A549 (cell line): Measurements from ENCODE around the gene MRPS18A. TPM values are rescaled to one million over a fixed set of nuclear protein-coding genes. Genes with fewer than 3 reads are reported as not detected.

ENCODE experiments used
- ATAC-seq, 2 experiments: fragments of 200-7000 bp in 1 of 2; fragments of >200 bp in 1 of 2; cut with Nextera tagmentation in 1 of 2; cut with Tn5 transposase in 1 of 2; 3 replicates each; pipeline versions ENCODE4 v1.8.0 to v1.9.1; 2018 to 2020; ENCODE audit warnings: mild to moderate bottlenecking in 1 of 2, moderate library complexity in 1 of 2
- CTCF ChIA-PET: fragments of 300-600 bp; sonication (Branson Sonifier 250); formaldehyde crosslinking; extraction: SDS; loops from one replicate; lab custom pipeline; 2021; ENCODE audit warnings: antibody characterized with exemption, inconsistent platforms; lab: Yijun Ruan, JAX
- POLR2A ChIA-PET: fragments of 350-600 bp; formaldehyde crosslinking; extraction: SDS; loops from one replicate; lab custom pipeline; 2021; ENCODE audit warnings: antibody characterized with exemption, inconsistent platforms; lab: Yijun Ruan, JAX
- DNase-seq, 2 experiments: peaks; one replicate each; pipeline versions ENCODE4 v3.0.0 to v3.0.0-alpha.2; 2011 to 2016; ENCODE audit warnings: low read depth in 1 of 2, low spot score in 1 of 2
- FAIRE-seq: peaks from 2 replicates; lab custom pipeline; 2011; peaks lifted over from hg19 to GRCh38; lab: Jason Lieb, UNC
- H3K27ac ChIP-seq, 2 experiments: fragments of >200 bp; sonication (Bioruptor Twin); formaldehyde crosslinking; 3 replicates each; pipeline ENCODE4 v1.5.1; 2016 to 2017
- H3K4me1 ChIP-seq: fragments of >200 bp; sonication (Bioruptor Twin); formaldehyde crosslinking; 3 replicates; pipeline ENCODE4 v1.6.1; 2016
- H3K4me2 ChIP-seq: fragments of >200 bp; sonication (Bioruptor Twin); formaldehyde crosslinking; 3 replicates; pipeline ENCODE4 v1.6.1; 2016
- H3K4me3 ChIP-seq: fragments of >200 bp; sonication (Bioruptor Twin); formaldehyde crosslinking; 3 replicates; pipeline ENCODE4 v1.5.1; 2016
- H3K9me3 ChIP-seq: fragments of >200 bp; sonication (Bioruptor Twin); formaldehyde crosslinking; 3 replicates; pipeline ENCODE4 v1.6.1; 2016
- CBX8 ChIP-seq: fragments of 200-600 bp; sonication (generic); IDR thresholded peaks from 2 replicates; pipeline ENCODE4 v1.6.1; 2016
- CEBPB ChIP-seq, 2 experiments: fragments of >200 bp in 1 of 2; sonication (Bioruptor Twin) in 1 of 2; formaldehyde crosslinking in 1 of 2; IDR thresholded peaks; 2 replicates each; pipeline ENCODE4 v1.6.1; 2012 to 2016
- CHD2 ChIP-seq: fragments of 150-350 bp; IDR thresholded peaks from 2 replicates; pipeline ENCODE4 v1.6.1; 2014; ENCODE audit warnings: low read length; ENCODE audit not compliant: partially characterized antibody
- CTCF ChIP-seq: fragments of >200 bp; sonication (Bioruptor Twin); formaldehyde crosslinking; IDR thresholded peaks from 3 replicates; pipeline ENCODE4 v1.5.1; 2016
- FOSB ChIP-seq: fragments of 250-450 bp; sonication (Bioruptor Pico); IDR thresholded peaks from 2 replicates; pipeline ENCODE4 v1.5.0; 2020; ENCODE audit warnings: mild to moderate bottlenecking, moderate library complexity
- FOSL2 ChIP-seq, 2 experiments: fragments of 450-650 bp in 1 of 2; fragments of >200 bp in 1 of 2; sonication (Bioruptor Twin) in 1 of 2; formaldehyde crosslinking; IDR thresholded peaks; 2 replicates each; pipeline versions ENCODE4 v1.5.0 to v1.6.1; 2016 to 2020; ENCODE audit warnings: mild to moderate bottlenecking in 1 of 2, moderate library complexity in 1 of 2
- FOXS1 ChIP-seq: fragments of 250-450 bp; sonication (Bioruptor Pico); IDR thresholded peaks from 2 replicates; pipeline ENCODE4 v1.5.0; 2020; ENCODE audit warnings: mild to moderate bottlenecking, moderate library complexity
- HEYL ChIP-seq: fragments of 250-450 bp; sonication (Bioruptor Pico); IDR thresholded peaks from 2 replicates; pipeline ENCODE4 v1.8.0; 2021; ENCODE audit warnings: mild to moderate bottlenecking, moderate library complexity
- JUN ChIP-seq, 2 experiments: fragments of >200 bp; sonication (Bioruptor Twin); formaldehyde crosslinking; IDR thresholded peaks; 2 replicates in 1 of 2; 3 replicates in 1 of 2; pipeline ENCODE4 v1.6.1; 2016 to 2017
- KDM1A ChIP-seq: fragments of 200-600 bp; sonication (generic); IDR thresholded peaks from 2 replicates; pipeline ENCODE4 v1.6.1; 2016; ENCODE audit warnings: low read depth, mild to moderate bottlenecking
- MAFK ChIP-seq: fragments of 450-650 bp; IDR thresholded peaks from 2 replicates; pipeline ENCODE4 v1.6.1; 2014; ENCODE audit not compliant: partially characterized antibody
- MAZ ChIP-seq: fragments of 150-350 bp; IDR thresholded peaks from 2 replicates; pipeline ENCODE4 v1.6.1; 2014; ENCODE audit warnings: antibody characterized with exemption, low read depth, low read length, borderline replicate concordance
- NPAS2 ChIP-seq: fragments of 250-450 bp; sonication (Bioruptor Pico); IDR thresholded peaks from 2 replicates; pipeline ENCODE4 v1.8.0; 2022; ENCODE audit warnings: mild to moderate bottlenecking, moderate library complexity, borderline replicate concordance
- REST ChIP-seq: fragments of 200-600 bp; sonication (generic); IDR thresholded peaks from 2 replicates; pipeline ENCODE4 v1.6.1; 2016; ENCODE audit warnings: antibody characterized with exemption, mild to moderate bottlenecking, moderate library complexity
- SMC3 ChIP-seq: fragments of >200 bp; sonication (Bioruptor Twin); formaldehyde crosslinking; IDR thresholded peaks from 3 replicates; pipeline ENCODE4 v1.6.1; 2018; ENCODE audit warnings: inconsistent platforms
- TFCP2L1 ChIP-seq: fragments of 250-450 bp; sonication (Bioruptor Pico); IDR thresholded peaks from 2 replicates; pipeline ENCODE4 v1.5.0; 2021; ENCODE audit warnings: mild to moderate bottlenecking
- TP53 ChIP-seq: fragments of 250-450 bp; sonication (Bioruptor Pico); IDR thresholded peaks from 2 replicates; pipeline ENCODE4 v1.5.0; 2021; ENCODE audit warnings: mild to moderate bottlenecking, moderate library complexity
- ZC3H11A ChIP-seq: fragments of 450-650 bp; IDR thresholded peaks from 2 replicates; pipeline ENCODE4 v1.6.1; 2014; ENCODE audit warnings: antibody characterized with exemption, mild to moderate bottlenecking
- ZFP36 ChIP-seq: fragments of 450-650 bp; IDR thresholded peaks from 2 replicates; pipeline ENCODE4 v1.6.1; 2014; ENCODE audit warnings: borderline replicate concordance; ENCODE audit not compliant: partially characterized antibody
- WGBS: methylation state at CpG from one replicate; pipeline ENCODE4 v1.1.6; 2017; ENCODE audit errors: missing lambda C conversion rate; 5-methylcytosine and 5-hydroxymethylcytosine counted together
- polyA plus RNA-seq, 4 experiments: library from polyadenylated mRNA; depleted of rRNA in 3 of 4; stranded (reverse); fragments of >200 nt; fragmentation: RNase III in 1 of 4; extraction: RNeasy Plus Mini Kit Qiagen cat#74134 plus additional on column Dnase treatment in 1 of 4; gene quantifications; 2 replicates in 3 of 4; 3 replicates in 1 of 4; pipeline ENCODE4 v1.2.3, GENCODE V29; 2011 to 2017
- TF ChIP-seq, protein P1 (sequence below): fragments of >200 bp; sonication (Bioruptor Twin); formaldehyde crosslinking; IDR thresholded peaks from 2 replicates; pipeline ENCODE4 v1.6.1; 2016
- TF ChIP-seq, protein P2 (sequence below): fragments of 150-350 bp; IDR thresholded peaks from 2 replicates; pipeline ENCODE4 v1.6.1; 2014; ENCODE audit warnings: low read depth, mild to moderate bottlenecking, low read length
- TF ChIP-seq, protein P3 (sequence below): IDR thresholded peaks from 2 replicates; pipeline ENCODE4 v1.6.1; 2012; ENCODE audit warnings: low read depth, borderline replicate concordance

The MRPS18A gene
- polyA plus RNA-seq, 2 of the 4 experiments (the other 2 are of a cell fraction): 38.0 to 44.2 TPM

DNA sequence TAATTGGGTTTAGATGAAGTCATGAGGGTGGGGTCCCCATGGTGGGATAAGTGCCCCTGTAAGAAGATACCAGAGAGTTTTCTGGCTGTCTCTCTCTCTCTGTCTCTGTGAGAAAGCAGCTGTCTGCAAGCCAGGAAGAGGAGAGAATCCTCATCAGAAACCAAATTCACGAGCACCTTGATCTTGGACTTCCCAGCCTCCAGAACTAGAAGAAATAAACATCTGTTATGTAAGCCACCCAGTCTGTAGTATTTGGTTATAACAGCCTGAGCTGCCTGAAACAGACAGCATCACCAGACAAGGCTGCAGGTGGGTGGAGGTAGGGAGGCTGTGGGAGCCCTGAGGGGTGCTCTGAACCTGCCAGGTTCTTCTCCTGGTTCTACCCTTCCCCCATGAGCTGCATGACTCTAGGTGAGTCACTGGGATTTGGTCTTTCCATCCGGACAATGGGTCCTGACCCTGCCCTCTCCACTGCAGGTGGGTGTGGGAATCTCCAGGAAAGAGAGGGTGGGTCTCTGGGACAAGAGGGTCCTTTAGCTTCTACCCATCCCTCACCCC is 48.1 kb upstream of the MRPS18A start:
- H3K4me2 ChIP-seq: no peak overlapping the region
- WGBS: 35% methylated on average over 2 of the region's 2 CpGs

DNA sequence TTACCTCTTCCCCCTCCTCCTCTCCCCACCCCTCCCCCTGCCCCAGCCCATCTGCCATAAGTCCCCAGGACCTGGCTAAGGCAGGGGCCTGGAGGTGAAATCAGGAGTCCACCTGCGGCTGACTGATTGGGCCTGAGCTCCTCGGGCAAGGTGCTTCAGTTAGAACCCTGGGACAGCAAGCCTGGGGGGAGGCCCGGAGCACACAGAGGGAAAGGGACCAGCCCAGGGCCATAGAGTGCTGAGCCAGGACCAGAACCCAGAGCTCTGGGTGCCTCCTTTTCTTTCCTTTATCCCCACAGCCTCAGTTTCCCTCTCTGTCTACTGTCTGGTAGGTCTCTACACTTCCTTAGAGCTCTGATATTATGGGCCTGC is 46.7 kb upstream of the MRPS18A start:
- no peak for DNase-seq
- POLR2A ChIA-PET: no interaction called here
- ATAC-seq: no peak
- Histone ChIP-seq H3K4me1 (no peaks in the 10 kb centered on the region), H3K27ac (no peak overlapping the region), H3K4me2 (no peak overlapping the region), H3K4me3 (no peak overlapping the region), H3K9me3 (peaks cover 19% of the 10 kb centered on the region; the same call in 2 of the 3 replicates)
- 86% methylated on average over 1 of the region's 3 CpGs for WGBS
- FAIRE-seq: no peak
- no peak for TF ChIP-seq FOXS1
- no peak for TF ChIP-seq REST
- TF ChIP-seq, protein P1, sequence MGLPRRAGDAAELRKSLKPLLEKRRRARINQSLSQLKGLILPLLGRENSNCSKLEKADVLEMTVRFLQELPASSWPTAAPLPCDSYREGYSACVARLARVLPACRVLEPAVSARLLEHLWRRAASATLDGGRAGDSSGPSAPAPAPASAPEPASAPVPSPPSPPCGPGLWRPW: no peak
- TF ChIP-seq, protein P2, sequence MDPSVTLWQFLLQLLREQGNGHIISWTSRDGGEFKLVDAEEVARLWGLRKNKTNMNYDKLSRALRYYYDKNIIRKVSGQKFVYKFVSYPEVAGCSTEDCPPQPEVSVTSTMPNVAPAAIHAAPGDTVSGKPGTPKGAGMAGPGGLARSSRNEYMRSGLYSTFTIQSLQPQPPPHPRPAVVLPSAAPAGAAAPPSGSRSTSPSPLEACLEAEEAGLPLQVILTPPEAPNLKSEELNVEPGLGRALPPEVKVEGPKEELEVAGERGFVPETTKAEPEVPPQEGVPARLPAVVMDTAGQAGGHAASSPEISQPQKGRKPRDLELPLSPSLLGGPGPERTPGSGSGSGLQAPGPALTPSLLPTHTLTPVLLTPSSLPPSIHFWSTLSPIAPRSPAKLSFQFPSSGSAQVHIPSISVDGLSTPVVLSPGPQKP: no peak
- no peak for TF ChIP-seq ZFP36
- CTCF ChIA-PET: interaction anchor here (1.6 to 2.6 kb wide), 3 partner anchors 10 to 340 kb away, joined by 6 to 9 read pairs (median 6); no protein-coding TSS in a partner anchor

More for the DNA sequence above, 48.1 kb upstream of the MRPS18A start:
- Histone ChIP-seq H3K9me3 (peaks cover 9% of the 10 kb centered on the region; the same call in 2 of the 3 replicates), H3K27ac (no peak overlapping the region), H3K4me3 (no peak overlapping the region), H3K4me1 (no peaks in the 10 kb centered on the region)
- ATAC-seq (no peak), DNase-seq (no peak), FAIRE-seq (no peak)
- POLR2A ChIA-PET: no interaction called here
- CTCF ChIA-PET: interaction anchor here (0.9 to 2.6 kb wide), 4 partner anchors 11 to 70 kb away, joined by 3 to 9 read pairs (median 5); partner anchors contain the start of gene VEGFA
- TF ChIP-seq ZC3H11A: no peak
- TF ChIP-seq TFCP2L1: no peak
- TF ChIP-seq, protein P3, sequence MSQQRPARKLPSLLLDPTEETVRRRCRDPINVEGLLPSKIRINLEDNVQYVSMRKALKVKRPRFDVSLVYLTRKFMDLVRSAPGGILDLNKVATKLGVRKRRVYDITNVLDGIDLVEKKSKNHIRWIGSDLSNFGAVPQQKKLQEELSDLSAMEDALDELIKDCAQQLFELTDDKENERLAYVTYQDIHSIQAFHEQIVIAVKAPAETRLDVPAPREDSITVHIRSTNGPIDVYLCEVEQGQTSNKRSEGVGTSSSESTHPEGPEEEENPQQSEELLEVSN: no peak
- no peak for TF ChIP-seq KDM1A
- TF ChIP-seq HEYL (CRISPR knock-in tag): no peak
- no peak for TF ChIP-seq CEBPB (IDR thresholded peaks at IDR 0.05)
- TF ChIP-seq CBX8: no peak
- no peak for TF ChIP-seq CHD2
- TF ChIP-seq CTCF: no peak
- TF ChIP-seq FOSL2 (IDR thresholded peaks at IDR 0.05): no peak
- TF ChIP-seq FOSL2 (CRISPR knock-in tag; IDR thresholded peaks at IDR 0.05): no peak
- no peak for TF ChIP-seq SMC3
- TF ChIP-seq, protein P1: no peak
- no peak for TF ChIP-seq MAFK
- no peak for TF ChIP-seq TP53 (CRISPR knock-in tag)
- TF ChIP-seq FOSB (CRISPR knock-in tag): no peak
- no peak for TF ChIP-seq NPAS2 (CRISPR knock-in tag)
- TF ChIP-seq JUN (IDR thresholded peaks at IDR 0.05): no peak
- TF ChIP-seq MAZ: no peak
- TF ChIP-seq ZFP36: no peak
